NCI-H748 (cell line): ENCODE results near the gene FAM20A.

Source experiments
- DNase-seq: peaks from one replicate; lab custom pipeline; 2025; ENCODE audit not compliant: unreplicated experiment; lab: John Stamatoyannopoulos, UW

The FAM20A gene

GRCh38 chr17:68600931-68601564, at the start of gene FAM20A:
Gene FAM20A, minus strand, starts transcription at chr17:68601367. Its CDS starts 701 bp downstream, at chr17:68600666.
- peak; percentile 72 for DNase-seq

- DNase-seq: no peak
Measured at GRCh38 chr17:68649324-68649723, 48.2 kb upstream of the FAM20A start.

GRCh38 chr17:68646626-68647526, 45.7 kb upstream of the FAM20A start:
- peak; percentile 97 for DNase-seq

GRCh38 chr17:68642118-68642412, 40.9 kb upstream of the FAM20A start:
- no peak for DNase-seq

DNA sequence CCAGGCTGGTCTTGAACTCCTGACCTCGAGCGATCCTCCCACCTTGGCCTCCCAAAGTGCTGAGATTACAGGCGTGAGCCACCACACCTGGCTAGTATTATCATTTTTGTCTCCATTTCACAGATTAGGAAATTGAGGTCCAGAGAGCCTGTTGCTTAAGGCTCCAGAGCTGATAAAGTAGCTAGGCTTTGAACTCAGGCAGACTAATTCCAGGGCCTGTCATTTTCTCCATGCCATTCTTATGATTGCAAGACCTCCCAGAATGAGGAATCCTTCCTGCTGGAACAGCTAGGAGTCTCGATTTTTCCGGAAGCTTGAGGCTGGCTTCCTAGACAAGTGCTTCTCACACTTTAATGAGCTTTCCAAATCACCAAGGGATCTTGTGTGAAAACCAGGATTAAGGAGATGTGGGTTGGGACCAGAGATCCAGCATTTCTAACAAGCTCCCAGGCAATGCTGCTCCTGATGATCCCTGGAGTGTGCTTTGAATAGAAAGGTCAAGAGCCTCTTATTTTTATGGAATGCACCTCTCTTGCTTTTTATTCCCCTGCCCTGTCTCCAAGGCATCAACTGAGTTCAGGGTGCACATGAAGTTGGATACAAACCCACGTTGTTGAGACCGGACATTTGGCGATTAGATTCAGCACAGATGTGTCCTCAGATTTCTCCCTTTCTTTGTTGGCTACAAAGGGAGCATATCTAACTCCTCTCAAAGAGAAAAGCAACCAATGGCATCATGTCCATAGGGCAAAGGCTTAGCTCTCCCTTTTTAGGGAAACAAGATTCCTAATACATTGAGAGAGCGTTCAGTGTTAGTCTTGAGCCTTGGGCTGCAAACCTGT, 40.3 kb upstream of the FAM20A start:
- DNase-seq: no peak

GRCh38 chr17:68640242-68640989, 39.2 kb upstream of the FAM20A start:
- DNase-seq: no peak

GRCh38 chr17:68634345-68634876, 33.2 kb upstream of the FAM20A start:
- DNase-seq: no peak

DNA sequence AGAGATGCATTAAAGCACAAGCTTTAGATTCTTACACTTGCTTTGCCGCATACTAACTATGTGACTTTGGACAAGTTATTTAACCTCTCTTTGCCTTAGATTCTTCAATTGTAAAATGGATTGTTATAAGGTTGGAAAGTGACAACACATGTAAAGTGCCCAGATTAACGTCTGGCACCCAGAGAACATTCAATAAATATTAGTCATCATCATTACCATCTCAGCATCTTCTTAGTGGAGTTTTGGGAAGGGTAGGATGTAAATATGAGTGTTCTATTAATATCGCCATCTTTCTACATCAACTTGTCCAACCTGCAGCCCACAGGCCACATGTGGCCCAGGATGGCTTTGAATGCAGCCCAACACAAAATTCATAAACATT, 27.4 kb upstream of the FAM20A start:
- DNase-seq: no peak

DNA sequence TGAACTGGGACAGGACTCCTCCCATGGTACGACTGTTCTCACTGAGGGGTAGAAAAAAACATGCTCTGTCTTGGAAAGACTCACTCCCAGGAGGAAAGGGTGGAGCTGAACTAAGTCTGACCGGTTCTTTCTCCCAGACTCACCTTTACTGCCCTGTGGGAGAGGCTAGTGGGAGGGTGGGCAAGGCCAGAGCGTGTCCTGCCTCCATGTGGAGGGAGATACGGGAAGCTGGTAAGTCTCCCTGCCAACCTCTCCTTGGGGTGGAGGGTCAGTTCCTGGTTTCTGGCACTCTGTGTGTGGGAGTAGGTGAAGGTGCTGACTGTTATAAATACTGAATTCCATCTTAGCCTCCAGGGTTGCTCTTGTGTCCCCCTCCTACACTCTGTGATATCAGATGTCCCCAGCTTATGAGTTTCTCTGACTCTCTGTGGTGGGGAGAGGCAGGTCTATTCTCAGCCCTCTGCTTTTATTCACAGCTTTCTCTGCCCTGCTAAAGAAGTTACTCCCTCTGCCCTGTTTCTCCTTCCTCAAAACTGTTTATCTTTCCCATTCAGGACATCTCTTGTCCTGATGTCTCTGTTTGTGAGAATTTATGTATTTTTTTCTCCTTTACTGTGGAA, 26.9 kb upstream of the FAM20A start:
- DNase-seq: no peak

DNA sequence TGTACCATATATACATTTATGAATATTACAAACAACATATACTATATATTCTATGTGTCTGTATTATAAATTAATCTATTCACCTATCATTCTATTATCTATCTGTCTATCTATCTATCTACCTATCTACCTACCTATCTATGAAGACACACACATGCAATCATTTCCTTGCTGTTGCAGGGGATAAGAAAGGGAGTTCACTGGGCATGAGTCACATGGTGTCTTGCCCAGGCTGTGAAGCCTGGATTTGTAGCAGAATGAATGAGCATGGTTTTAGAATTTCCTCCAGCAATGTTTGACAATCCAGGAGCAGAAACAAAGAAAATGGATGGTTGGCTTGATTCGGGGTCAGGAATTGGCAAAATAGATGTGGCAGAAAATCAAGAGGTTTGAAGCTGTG, 23.2 kb upstream of the FAM20A start:
- DNase-seq: no peak

DNA sequence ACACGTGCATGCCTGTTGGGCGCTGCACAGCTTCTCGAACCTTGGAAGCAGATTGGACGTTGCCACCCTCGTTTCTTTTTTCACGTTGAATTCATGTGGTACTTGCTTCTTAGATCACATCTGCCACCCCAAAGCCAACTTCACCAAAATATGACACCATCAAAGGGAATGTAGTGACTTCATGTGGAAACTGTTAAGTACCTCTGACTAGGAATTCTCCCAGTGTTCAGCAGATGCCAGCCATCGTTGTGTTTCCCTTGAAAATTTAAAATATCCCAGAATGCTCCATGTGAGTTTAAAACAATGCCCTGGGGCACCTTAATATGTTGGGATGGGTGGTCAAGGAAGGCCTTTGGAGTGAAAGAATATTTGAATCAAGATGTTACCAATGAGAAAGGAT, 22.6 kb upstream of the FAM20A start:
- no peak for DNase-seq

DNA sequence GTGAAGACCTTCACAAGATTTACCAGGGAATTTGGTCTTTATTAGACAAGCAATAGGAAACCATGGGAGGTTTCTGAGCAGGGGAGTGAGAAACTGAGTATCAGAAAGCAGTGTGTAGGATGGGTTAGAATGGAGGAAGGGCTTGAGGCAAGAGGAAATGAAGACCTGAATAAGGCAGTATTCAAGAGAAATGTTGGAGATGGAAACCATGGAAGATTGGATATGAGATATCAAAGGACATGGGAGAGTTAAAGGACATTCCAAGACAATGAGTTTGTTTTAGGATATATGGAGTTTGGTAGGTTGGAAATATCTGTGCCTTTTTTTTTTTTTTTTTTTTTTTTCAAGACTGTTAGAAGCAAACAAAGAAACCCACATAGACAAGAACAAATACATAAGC, 21.3 kb upstream of the FAM20A start:
- no peak for DNase-seq

DNA sequence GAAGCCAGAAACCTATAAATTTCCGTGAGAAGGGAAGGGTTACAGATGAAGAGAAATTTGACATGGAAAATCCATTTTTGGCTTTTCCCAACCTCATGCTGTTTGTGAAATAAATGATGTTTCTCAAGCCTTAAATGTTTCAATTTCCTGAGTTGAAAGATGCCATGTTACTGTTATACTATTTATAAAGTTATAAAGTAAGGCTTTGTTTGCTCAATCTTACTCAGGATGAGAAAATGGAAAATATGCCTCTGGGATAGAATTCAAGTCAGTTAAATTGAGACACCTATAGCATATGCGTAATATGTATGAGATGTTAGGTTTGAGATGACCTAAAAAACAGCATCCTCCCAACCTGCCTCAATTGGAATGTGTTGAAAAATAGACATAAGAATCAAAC, 19.9 kb upstream of the FAM20A start:
- DNase-seq: no peak

- DNase-seq: no peak
Measured at GRCh38 chr17:68616334-68616733, 15.2 kb upstream of the FAM20A start.

DNA sequence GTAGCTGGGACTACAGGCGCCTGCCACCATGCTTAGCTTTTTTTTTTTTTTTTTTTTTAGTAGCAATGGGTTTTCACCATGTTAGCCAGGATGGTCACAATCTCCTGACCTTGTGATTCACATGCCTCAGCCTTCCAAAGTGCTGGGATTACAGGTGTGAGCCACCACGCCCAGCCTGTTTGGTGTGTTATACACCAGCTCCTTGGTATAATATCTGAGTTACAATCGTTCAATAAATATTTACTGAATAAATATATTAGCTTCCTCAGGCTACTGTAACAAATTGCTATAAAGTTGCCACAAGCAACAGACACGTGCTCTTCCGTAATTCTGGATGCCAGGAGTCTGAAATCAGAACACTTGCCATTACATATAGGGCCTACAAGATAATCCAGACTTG, 13.6 kb upstream of the FAM20A start:
- no peak for DNase-seq

GRCh38 chr17:68613739-68614298, 12.7 kb upstream of the FAM20A start:
- peak; percentile 85 for DNase-seq

GRCh38 chr17:68612923-68613292, 11.7 kb upstream of the FAM20A start:
- DNase-seq: no peak

GRCh38 chr17:68612209-68612922, 11.2 kb upstream of the FAM20A start:
- no peak for DNase-seq
